ENCODE results near the gene RUNX2.

RUNX2 gene

DNA sequence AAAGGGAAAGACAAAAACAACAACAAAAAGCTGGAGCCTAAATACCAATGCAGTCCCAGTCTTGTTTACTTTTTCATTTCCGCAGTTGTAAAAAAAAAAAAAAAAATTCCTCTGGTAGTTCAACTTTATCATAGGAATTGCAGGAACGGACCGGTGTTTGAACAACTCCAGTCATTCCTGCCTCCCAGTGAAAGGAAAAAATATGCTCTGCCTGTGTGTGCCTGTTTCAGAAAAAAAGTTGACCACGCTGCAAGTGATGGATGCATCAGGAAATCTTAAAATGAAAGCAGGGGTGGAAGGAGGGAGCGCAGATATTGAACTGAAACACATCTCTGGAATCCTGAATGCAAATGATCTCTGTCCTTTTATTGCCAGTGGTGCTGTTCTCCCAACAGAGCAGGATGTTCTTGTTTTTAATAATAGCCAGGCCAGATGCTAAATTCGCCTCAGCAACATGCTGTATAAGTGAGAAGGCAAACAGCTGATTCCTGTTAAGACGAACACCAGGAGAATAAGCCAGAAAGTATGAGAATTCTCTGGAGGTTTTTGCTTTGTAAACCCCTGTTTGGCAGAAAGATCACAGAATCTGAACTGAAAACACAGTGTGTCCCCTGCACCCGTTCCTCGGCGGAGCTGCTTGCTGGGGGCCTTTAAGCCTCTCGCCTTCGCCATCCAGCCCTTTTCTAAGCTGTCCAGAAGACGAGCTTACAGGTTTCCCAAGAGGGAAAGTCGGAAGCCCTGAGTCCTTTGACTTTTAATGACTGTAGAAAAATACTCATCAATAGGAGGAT, 228.0 kb downstream of the RUNX2 start:
- Histone ChIP-seq H3K4me1 (ENCODE audit: control insufficient read depth, insufficient read depth, low read length) (peaks cover 9% of the 10 kb centered on the region; the same call in 1 of the 2 replicates), H3K4me3 (ENCODE audit: low read depth, low read length) (no peak overlapping the region), H3K36me3 (ENCODE audit: control insufficient read depth in 2 of 2, insufficient read depth in 1 of 2, low read length in 2 of 2) (no peaks in the 10 kb centered on the region), H3K9me3 (ENCODE audit: control insufficient read depth, insufficient read depth, low read depth, low read length) (no peaks in the 10 kb centered on the region), H3K27ac (ENCODE audit: extremely low read depth, low read depth, low read length) (no peak overlapping the region)
- TF ChIP-seq, protein P1, sequence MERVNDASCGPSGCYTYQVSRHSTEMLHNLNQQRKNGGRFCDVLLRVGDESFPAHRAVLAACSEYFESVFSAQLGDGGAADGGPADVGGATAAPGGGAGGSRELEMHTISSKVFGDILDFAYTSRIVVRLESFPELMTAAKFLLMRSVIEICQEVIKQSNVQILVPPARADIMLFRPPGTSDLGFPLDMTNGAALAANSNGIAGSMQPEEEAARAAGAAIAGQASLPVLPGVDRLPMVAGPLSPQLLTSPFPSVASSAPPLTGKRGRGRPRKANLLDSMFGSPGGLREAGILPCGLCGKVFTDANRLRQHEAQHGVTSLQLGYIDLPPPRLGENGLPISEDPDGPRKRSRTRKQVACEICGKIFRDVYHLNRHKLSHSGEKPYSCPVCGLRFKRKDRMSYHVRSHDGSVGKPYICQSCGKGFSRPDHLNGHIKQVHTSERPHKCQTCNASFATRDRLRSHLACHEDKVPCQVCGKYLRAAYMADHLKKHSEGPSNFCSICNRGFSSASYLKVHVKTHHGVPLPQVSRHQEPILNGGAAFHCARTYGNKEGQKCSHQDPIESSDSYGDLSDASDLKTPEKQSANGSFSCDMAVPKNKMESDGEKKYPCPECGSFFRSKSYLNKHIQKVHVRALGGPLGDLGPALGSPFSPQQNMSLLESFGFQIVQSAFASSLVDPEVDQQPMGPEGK (tag by site-specific recombination; IDR thresholded peaks at IDR 0.05) = no peak
- TF ChIP-seq, protein P2, sequence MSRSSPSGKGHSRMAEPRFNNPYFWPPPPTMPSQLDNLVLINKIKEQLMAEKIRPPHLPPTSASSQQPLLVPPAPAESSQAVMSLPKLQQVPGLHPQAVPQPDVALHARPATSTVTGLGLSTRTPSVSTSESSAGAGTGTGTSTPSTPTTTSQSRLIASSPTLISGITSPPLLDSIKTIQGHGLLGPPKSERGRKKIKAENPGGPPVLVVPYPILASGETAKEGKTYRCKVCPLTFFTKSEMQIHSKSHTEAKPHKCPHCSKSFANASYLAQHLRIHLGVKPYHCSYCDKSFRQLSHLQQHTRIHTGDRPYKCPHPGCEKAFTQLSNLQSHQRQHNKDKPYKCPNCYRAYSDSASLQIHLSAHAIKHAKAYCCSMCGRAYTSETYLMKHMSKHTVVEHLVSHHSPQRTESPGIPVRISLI (tag by site-specific recombination; IDR thresholded peaks at IDR 0.05) = 0 out of 2 replicates have a peak, but pooled peaks have one; percentile 62
- 0 out of 2 replicates have a peak, but pooled peaks have one; percentile 16 for TF ChIP-seq ZNF335 (tag by site-specific recombination; conservative IDR thresholded peaks at IDR 0.05)
- POLR2A ChIA-PET = no interaction called here
- CTCF ChIA-PET = interaction anchor here (0.6 to 1.9 kb wide), 4 partner anchors 35 to 1081 kb away, joined by 3 to 6 read pairs (median 3); no protein-coding TSS in a partner anchor

DNA sequence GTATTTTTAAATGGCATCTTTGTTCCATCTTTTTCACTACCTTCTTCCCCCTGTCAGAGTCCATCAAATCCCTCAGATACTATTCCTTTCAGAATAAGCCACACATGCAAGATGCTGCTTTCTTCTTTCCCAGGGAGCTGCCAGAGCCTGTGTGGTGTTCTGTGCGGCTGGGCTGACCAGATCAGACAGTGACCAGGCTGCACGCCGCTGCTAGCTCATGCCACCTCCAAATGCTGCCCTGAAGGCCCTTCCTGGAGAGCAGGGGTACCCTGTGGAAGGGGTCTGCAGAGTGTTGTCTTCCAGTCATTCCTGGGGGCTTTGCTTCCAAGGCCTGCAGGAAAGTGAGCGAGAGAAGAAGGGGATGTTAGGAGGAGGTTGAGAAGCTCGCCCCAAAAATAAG, 228.7 kb downstream of the RUNX2 start:
- Histone ChIP-seq H3K27ac (ENCODE audit: extremely low read depth, low read depth, low read length) (no peak overlapping the region), H3K4me3 (ENCODE audit: low read depth, low read length) (no peak overlapping the region), H3K36me3 (ENCODE audit: control insufficient read depth in 2 of 2, insufficient read depth in 1 of 2, low read length in 2 of 2) (no peaks in the 10 kb centered on the region), H3K9me3 (ENCODE audit: control insufficient read depth, insufficient read depth, low read depth, low read length) (no peaks in the 10 kb centered on the region), H3K4me1 (ENCODE audit: control insufficient read depth, insufficient read depth, low read length) (peaks cover 9% of the 10 kb centered on the region; the same call in 1 of the 2 replicates)
- TF ChIP-seq ZNF416 (tag by site-specific recombination; IDR thresholded peaks at IDR 0.05) (no peak), ZNF600 (tag by site-specific recombination; IDR thresholded peaks at IDR 0.05) (no peak), ZNF140 (tag by site-specific recombination; IDR thresholded peaks at IDR 0.05) (no peak), ZNF133 (tag by site-specific recombination; IDR thresholded peaks at IDR 0.05) (no peak)
- POLR2A ChIA-PET = no interaction called here
- CTCF ChIA-PET = interaction anchor here (1.0 to 1.9 kb wide), 2 partner anchors 158 to 1081 kb away, joined by 3 to 6 read pairs; no protein-coding TSS in a partner anchor

DNA sequence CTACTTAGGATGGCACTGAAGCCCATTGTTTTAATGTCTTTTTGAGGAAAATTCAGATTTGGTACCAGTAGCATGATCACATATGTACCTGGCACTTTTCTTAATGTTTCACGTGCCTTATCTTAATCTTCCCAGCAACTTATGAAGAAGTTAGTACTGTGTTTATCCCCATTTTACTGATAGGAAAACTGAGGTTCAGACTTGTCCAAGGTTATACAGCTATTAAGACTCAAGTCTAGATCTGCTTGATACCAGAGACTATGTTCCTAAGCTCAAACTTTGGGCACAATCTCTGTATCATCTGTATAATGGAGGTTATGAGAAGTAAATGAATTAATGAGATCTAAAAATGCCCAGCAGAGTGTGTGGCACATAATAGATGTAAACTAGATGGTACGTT, 229.3 kb downstream of the RUNX2 start:
- Histone ChIP-seq H3K36me3 (ENCODE audit: control insufficient read depth in 2 of 2, insufficient read depth in 1 of 2, low read length in 2 of 2) (no peaks in the 10 kb centered on the region), H3K27ac (ENCODE audit: extremely low read depth, low read depth, low read length) (no peak overlapping the region), H3K9me3 (ENCODE audit: control insufficient read depth, insufficient read depth, low read depth, low read length) (no peaks in the 10 kb centered on the region), H3K4me3 (ENCODE audit: low read depth, low read length) (no peak overlapping the region), H3K4me1 (ENCODE audit: control insufficient read depth, insufficient read depth, low read length) (peaks cover 9% of the 10 kb centered on the region; the same call in 1 of the 2 replicates)
- POLR2A ChIA-PET = no interaction called here
- TF ChIP-seq, protein P3, sequence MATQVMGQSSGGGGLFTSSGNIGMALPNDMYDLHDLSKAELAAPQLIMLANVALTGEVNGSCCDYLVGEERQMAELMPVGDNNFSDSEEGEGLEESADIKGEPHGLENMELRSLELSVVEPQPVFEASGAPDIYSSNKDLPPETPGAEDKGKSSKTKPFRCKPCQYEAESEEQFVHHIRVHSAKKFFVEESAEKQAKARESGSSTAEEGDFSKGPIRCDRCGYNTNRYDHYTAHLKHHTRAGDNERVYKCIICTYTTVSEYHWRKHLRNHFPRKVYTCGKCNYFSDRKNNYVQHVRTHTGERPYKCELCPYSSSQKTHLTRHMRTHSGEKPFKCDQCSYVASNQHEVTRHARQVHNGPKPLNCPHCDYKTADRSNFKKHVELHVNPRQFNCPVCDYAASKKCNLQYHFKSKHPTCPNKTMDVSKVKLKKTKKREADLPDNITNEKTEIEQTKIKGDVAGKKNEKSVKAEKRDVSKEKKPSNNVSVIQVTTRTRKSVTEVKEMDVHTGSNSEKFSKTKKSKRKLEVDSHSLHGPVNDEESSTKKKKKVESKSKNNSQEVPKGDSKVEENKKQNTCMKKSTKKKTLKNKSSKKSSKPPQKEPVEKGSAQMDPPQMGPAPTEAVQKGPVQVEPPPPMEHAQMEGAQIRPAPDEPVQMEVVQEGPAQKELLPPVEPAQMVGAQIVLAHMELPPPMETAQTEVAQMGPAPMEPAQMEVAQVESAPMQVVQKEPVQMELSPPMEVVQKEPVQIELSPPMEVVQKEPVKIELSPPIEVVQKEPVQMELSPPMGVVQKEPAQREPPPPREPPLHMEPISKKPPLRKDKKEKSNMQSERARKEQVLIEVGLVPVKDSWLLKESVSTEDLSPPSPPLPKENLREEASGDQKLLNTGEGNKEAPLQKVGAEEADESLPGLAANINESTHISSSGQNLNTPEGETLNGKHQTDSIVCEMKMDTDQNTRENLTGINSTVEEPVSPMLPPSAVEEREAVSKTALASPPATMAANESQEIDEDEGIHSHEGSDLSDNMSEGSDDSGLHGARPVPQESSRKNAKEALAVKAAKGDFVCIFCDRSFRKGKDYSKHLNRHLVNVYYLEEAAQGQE (tag by site-specific recombination; IDR thresholded peaks at IDR 0.05) = no peak
- TF ChIP-seq, protein P4, sequence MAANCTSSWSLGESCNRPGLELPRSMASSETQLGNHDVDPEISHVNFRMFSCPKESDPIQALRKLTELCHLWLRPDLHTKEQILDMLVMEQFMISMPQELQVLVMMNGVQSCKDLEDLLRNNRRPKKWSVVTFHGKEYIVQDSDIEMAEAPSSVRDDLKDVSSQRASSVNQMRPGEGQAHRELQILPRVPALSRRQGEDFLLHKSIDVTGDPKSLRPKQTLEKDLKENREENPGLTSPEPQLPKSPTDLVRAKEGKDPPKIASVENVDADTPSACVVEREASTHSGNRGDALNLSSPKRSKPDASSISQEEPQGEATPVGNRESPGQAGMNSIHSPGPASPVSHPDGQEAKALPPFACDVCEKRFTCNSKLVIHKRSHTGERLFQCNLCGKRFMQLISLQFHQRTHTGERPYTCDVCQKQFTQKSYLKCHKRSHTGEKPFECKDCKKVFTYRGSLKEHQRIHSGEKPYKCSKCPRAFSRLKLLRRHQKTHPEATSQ (tag by site-specific recombination; IDR thresholded peaks at IDR 0.05) = no peak
- TF ChIP-seq SP7 (tag by site-specific recombination; IDR thresholded peaks at IDR 0.05) (no peak), ZNF558 (tag by site-specific recombination; IDR thresholded peaks at IDR 0.05) (no peak), ZNF843 (tag by site-specific recombination; IDR thresholded peaks at IDR 0.05) (no peak), SP2 (tag by site-specific recombination; IDR thresholded peaks at IDR 0.05) (no peak), ZNF610 (tag by site-specific recombination; IDR thresholded peaks at IDR 0.05; ENCODE audit: borderline replicate concordance) (no peak), ZNF24 (tag by site-specific recombination; IDR thresholded peaks at IDR 0.05) (no peak), ZNF677 (tag by site-specific recombination; IDR thresholded peaks at IDR 0.05) (no peak)
- CTCF ChIA-PET = interaction anchor here (0.6 to 1.9 kb wide), 2 partner anchors 1082 to 1087 kb away, joined by 4 to 6 read pairs; no protein-coding TSS in a partner anchor
